Measurements from ENCODE around the gene ZFHX2.

DNA sequence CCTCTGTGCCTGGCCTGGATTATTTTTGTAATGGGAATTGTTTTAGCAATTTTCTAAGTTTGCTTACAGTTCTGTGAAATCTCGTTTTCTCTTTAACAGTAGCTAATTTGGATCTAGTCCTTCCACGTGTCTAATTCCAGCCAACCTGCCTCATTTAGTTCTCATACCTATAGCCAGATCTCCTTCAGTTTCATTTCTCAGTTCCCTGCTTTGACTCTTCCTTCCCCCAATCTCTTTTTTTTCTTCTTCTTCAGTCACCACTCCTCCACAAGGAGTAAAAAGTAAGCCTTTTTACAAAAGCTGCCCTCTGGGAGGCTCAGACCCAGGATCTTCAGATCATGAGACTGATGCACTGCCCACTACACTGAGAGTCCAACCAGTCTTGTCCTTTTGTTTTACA, 6.0 kb upstream of the ZFHX2 start:
- TF ChIP-seq TAF1 (CRISPR knock-in tag; IDR thresholded peaks at IDR 0.05) (no peak), RELA (CRISPR knock-in tag; IDR thresholded peaks at IDR 0.05) (no peak), KAT8 (CRISPR knock-in tag; IDR thresholded peaks at IDR 0.05) (no peak)

All from HepG2 (cell line).